ENCODE results near the gene CWC27.

- TF ChIP-seq CTCF (IDR thresholded peaks at IDR 0.05) (no peak), POLR2A (IDR thresholded peaks at IDR 0.05) (no peak)
These were observed 69.6 kb downstream of the CWC27 start for GRCh38 chr5:64838376-64838775.

Measured in body of pancreas (tissue), 4 donors.